ENCODE results near the gene OR2AT4. TPM values are rescaled to one million over a fixed set of nuclear protein-coding genes. Genes with fewer than 3 reads are reported as not detected.

OR2AT4 gene
- total and polyA plus RNA-seq, 3 experiments from 2014 or later: not detected

DNA sequence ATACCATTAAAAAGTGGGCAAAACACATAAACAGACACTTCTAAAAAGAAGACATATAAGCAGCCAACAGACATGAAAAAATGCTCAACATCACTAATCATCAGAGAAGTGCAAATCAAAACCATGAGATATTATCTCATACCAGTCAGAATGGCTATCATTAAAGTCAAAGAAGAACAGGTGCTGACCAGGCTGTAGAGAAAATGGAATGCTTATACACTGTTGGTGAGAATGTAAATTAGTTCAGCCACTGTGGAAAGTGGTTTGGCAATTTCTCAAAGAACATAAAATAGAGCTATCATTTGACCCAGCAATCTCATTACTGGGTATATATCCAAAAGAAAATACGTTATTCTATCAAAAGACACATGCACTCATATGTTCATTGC, 13.5 kb downstream of the OR2AT4 start:
- Histone ChIP-seq H3K9me3 (ENCODE audit: low read length) (no peaks in the 10 kb centered on the region), H3K4me3 (ENCODE audit: low read length) (no peak overlapping the region), H3K27ac (ENCODE audit: low read depth, low read length) (no peak overlapping the region), H3K36me3 (ENCODE audit: insufficient read depth, low read length) (no peaks in the 10 kb centered on the region), H3K27me3 (ENCODE audit: insufficient read depth, low read length, poor library complexity, severe bottlenecking) (peaks cover 3% of the 10 kb centered on the region), H3K4me1 (ENCODE audit: insufficient read depth, low read length) (no peaks in the 10 kb centered on the region)
- Mint-ChIP-seq H3K36me3 (peaks cover 0 to 1% (median 0%) of the 10 kb centered on the region in 3 donors), H3K4me1 (no peaks in the 10 kb centered on the region), H3K4me3 (no peak overlapping the region), H3K27me3 (peaks cover 11 to 64% of the 10 kb centered on the region in 2 donors), H3K27ac (peak overlapping the region in 1 of 8 donors; percentile 11), H3K9me3 (no peaks in the 10 kb centered on the region)
- ChIA-PET POLR2A (no interaction called here), CTCF (no interaction called here)
- DNase-seq: no peak

DNA sequence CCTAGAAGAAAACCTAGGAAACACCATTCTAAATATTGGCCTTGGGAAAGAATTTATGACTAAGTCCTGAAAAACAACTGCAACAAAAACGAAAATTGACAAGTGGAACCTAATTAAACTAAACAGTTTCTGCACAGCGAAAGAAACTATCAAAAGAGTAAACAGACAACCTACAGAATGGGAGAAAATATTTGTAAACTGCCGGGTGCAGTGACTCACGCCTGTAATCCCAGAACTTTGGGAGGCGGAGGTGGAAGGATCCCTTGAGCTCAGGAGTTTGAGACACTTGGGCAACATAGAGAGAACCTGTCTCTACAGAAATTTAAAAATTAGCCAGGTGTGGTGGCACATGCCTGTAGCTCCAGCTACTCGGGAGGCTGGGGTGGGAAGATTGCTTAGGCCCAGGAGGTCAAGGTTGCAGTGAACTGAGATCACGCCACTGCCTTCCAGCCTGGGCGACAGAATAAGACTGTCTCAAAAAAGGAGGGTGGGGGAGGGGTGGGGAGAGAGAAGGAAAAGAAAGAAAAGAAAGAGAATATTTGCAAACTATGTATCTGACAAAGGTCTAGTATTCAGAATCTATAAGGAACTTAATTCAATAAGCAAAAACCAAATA, 14.0 kb downstream of the OR2AT4 start:
- Mint-ChIP-seq H3K9me3 (no peaks in the 10 kb centered on the region), H3K4me1 (no peaks in the 10 kb centered on the region), H3K36me3 (peaks cover 0 to under 1% (median 0%) of the 10 kb centered on the region in 3 donors), H3K27me3 (peaks cover 11 to 60% of the 10 kb centered on the region in 2 donors), H3K4me3 (no peak overlapping the region), H3K27ac (peak overlapping the region in 1 of 8 donors; percentile 11)
- CTCF ChIA-PET: no interaction called here
- no peak overlapping the region for H3K27ac ChIP-seq (ENCODE audit: low read depth, low read length)
- H3K4me3 ChIP-seq (ENCODE audit: low read length): no peak overlapping the region
- H3K27me3 ChIP-seq (ENCODE audit: insufficient read depth, low read length, poor library complexity, severe bottlenecking): peaks cover 3% of the 10 kb centered on the region
- H3K36me3 ChIP-seq (ENCODE audit: insufficient read depth, low read length): no peaks in the 10 kb centered on the region
- no peaks in the 10 kb centered on the region for H3K9me3 ChIP-seq (ENCODE audit: low read length)
- no peaks in the 10 kb centered on the region for H3K4me1 ChIP-seq (ENCODE audit: insufficient read depth, low read length)
- DNase-seq: no peak
- POLR2A ChIA-PET: no interaction called here

DNA sequence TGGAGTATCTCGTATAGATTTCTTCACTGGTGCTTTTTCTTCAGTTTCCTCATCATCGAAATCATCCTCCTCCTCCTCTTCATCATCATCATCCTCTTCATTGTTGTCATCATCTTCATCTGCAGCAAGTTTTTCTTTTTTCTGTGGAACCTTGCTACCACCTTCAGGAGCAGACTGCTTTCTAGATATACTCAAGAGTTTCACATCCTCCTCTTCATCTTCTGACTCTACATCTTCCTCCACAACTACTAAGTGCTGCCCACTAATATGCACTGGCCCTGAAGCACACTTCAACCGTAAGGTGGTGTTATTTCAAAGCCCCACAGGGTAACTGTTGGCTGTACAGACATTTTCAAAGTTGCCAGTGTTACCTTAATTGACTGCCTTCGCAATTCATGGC, 17.1 kb downstream of the OR2AT4 start:
- no peak overlapping the region for H3K27ac ChIP-seq (ENCODE audit: low read depth, low read length)
- no peak overlapping the region for H3K4me3 ChIP-seq (ENCODE audit: low read length)
- Mint-ChIP-seq H3K36me3 (no peaks in the 10 kb centered on the region), H3K27ac (no peak overlapping the region), H3K4me1 (no peaks in the 10 kb centered on the region), H3K9me3 (no peaks in the 10 kb centered on the region), H3K27me3 (peaks cover 8 to 49% of the 10 kb centered on the region in 2 donors), H3K4me3 (no peak overlapping the region)
- ChIA-PET CTCF (no interaction called here), POLR2A (no interaction called here)
- no peaks in the 10 kb centered on the region for H3K9me3 ChIP-seq (ENCODE audit: low read length)
- H3K27me3 ChIP-seq (ENCODE audit: insufficient read depth, low read length, poor library complexity, severe bottlenecking): no peaks in the 10 kb centered on the region
- no peaks in the 10 kb centered on the region for H3K4me1 ChIP-seq (ENCODE audit: insufficient read depth, low read length)
- H3K36me3 ChIP-seq (ENCODE audit: insufficient read depth, low read length): no peaks in the 10 kb centered on the region
- no peak for DNase-seq

DNA sequence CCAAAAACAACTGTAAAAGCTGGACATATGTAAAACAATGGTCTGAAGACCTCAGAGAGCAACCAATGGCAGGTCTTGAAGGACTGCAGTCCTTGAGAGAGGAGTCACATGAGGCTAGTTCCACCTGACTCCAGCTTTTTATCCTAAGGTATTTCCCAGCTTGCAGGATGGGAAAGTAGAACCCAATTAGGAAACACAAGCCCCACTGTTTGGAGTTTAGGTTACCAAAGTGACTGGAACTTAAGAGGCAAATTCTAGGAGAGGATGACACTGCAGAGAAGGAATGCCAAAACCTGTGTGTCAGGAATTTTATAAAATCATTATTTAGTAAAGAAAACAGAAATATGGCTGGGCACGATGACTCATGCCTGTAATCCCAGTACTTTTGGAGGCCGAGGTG, 18.4 kb downstream of the OR2AT4 start:
- Mint-ChIP-seq H3K36me3 (no peaks in the 10 kb centered on the region), H3K4me1 (no peaks in the 10 kb centered on the region), H3K4me3 (no peak overlapping the region), H3K27ac (no peak overlapping the region), H3K9me3 (no peaks in the 10 kb centered on the region), H3K27me3 (peaks cover 9 to 40% of the 10 kb centered on the region in 2 donors)
- H3K27ac ChIP-seq (ENCODE audit: low read depth, low read length): no peak overlapping the region
- CTCF ChIA-PET: no interaction called here
- H3K27me3 ChIP-seq (ENCODE audit: insufficient read depth, low read length, poor library complexity, severe bottlenecking): no peaks in the 10 kb centered on the region
- DNase-seq: no peak
- no peaks in the 10 kb centered on the region for H3K4me1 ChIP-seq (ENCODE audit: insufficient read depth, low read length)
- H3K4me3 ChIP-seq (ENCODE audit: low read length): no peak overlapping the region
- no peaks in the 10 kb centered on the region for H3K9me3 ChIP-seq (ENCODE audit: low read length)
- no peaks in the 10 kb centered on the region for H3K36me3 ChIP-seq (ENCODE audit: insufficient read depth, low read length)
- POLR2A ChIA-PET: no interaction called here

DNA sequence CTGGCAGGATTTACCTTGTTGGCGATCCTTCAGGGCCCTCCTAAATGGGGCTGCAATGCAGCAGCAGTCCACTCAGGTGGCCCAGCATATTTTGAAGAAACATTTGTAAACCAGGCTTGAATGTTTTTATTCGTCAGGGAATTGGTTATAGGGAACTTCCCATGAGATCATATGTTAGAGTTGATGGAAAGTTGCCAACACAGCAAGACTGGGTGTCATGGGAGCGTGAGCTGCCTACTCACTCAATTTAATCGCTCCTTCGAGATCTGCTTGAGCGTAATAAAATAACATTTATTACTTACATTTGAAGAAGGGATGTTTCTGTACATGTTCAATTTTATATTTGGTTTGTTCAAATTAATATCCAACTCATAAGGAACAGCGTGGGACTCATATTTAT, 19.4 kb downstream of the OR2AT4 start:
- no peaks in the 10 kb centered on the region for H3K36me3 ChIP-seq (ENCODE audit: insufficient read depth, low read length)
- no peak overlapping the region for H3K27ac Mint-ChIP-seq
- no peaks in the 10 kb centered on the region for H3K27me3 ChIP-seq (ENCODE audit: insufficient read depth, low read length, poor library complexity, severe bottlenecking)
- H3K4me1 ChIP-seq (ENCODE audit: insufficient read depth, low read length): no peaks in the 10 kb centered on the region
- ChIA-PET CTCF (no interaction called here), POLR2A (no interaction called here)
- no peaks in the 10 kb centered on the region for H3K36me3 Mint-ChIP-seq
- no peaks in the 10 kb centered on the region for H3K9me3 Mint-ChIP-seq
- H3K9me3 ChIP-seq (ENCODE audit: low read length): no peaks in the 10 kb centered on the region
- peaks cover 8 to 39% of the 10 kb centered on the region in 2 donors for H3K27me3 Mint-ChIP-seq
- H3K4me3 Mint-ChIP-seq: no peak overlapping the region
- no peak for DNase-seq
- no peak overlapping the region for H3K4me3 ChIP-seq (ENCODE audit: low read length)
- no peaks in the 10 kb centered on the region for H3K4me1 Mint-ChIP-seq
- no peak overlapping the region for H3K27ac ChIP-seq (ENCODE audit: low read depth, low read length)

DNA sequence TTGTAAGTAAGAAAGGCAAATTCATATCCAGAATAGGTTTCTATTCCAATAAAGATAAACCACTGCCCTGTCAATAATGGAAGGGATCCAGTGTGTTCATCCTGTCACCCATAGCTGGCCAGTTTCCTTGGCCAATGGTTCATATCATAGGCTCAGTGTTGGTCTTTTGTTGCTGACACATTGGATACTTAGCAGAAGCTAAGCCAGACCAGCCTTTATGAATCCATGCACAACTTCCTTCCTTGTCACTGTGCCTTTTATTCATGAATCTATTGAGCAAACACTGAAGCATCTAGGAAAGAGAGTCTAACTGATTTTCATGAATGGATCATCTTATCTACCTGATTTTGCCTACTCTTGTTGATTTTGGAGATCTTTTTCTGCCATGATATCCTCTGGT, 20.0 kb downstream of the OR2AT4 start:
- Mint-ChIP-seq H3K4me1 (no peaks in the 10 kb centered on the region), H3K4me3 (no peak overlapping the region), H3K27ac (no peak overlapping the region), H3K36me3 (no peaks in the 10 kb centered on the region), H3K27me3 (peaks cover 4 to 36% of the 10 kb centered on the region in 2 donors), H3K9me3 (no peaks in the 10 kb centered on the region)
- POLR2A ChIA-PET: no interaction called here
- no peak overlapping the region for H3K27ac ChIP-seq (ENCODE audit: low read depth, low read length)
- H3K4me1 ChIP-seq (ENCODE audit: insufficient read depth, low read length): no peaks in the 10 kb centered on the region
- H3K9me3 ChIP-seq (ENCODE audit: low read length): no peaks in the 10 kb centered on the region
- DNase-seq: no peak
- CTCF ChIA-PET: no interaction called here
- H3K4me3 ChIP-seq (ENCODE audit: low read length): no peak overlapping the region
- no peaks in the 10 kb centered on the region for H3K27me3 ChIP-seq (ENCODE audit: insufficient read depth, low read length, poor library complexity, severe bottlenecking)
- no peaks in the 10 kb centered on the region for H3K36me3 ChIP-seq (ENCODE audit: insufficient read depth, low read length)

DNA sequence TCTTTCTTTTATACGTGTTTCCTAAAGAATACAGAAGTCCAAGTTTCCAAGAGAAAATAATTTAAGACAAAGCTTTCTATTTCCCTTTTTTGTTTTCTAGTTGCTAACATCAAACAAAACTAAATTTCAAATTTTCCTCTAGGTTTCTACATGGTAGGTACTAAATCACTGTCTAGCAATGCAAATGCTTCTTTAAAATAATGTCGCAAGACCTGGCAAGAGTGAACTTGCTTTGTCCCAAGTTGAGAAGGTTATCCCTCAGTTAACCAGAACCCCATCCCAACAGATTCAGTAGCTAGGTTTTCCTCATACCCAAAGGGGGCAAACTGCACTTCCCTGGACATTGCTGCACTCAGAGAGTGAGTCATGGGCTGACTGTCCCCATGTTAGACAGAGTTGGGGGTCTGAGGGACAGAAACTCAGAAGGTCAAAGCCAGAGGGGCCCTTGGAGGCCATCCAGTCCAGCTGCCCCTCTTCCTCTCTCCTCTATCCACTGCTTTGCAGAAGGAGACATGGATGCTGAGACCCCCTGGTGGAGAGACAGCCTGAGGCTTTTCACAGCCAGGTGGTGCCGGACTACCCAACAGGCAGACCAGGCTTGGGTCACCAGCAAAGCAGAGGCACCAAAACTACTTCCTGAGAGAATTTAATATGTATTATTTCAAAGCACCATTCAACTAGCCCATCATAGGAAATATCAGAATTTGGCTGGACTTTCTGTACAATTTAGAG, 23.1 kb downstream of the OR2AT4 start:
- Mint-ChIP-seq H3K4me3 (no peak overlapping the region), H3K27me3 (peaks cover 4 to 37% of the 10 kb centered on the region in 2 donors), H3K4me1 (no peaks in the 10 kb centered on the region), H3K27ac (no peak overlapping the region), H3K9me3 (peaks cover 0 to under 1% (median 0%) of the 10 kb centered on the region in 5 donors), H3K36me3 (no peaks in the 10 kb centered on the region)
- Histone ChIP-seq H3K36me3 (ENCODE audit: insufficient read depth, low read length) (no peaks in the 10 kb centered on the region), H3K27me3 (ENCODE audit: insufficient read depth, low read length, poor library complexity, severe bottlenecking) (no peaks in the 10 kb centered on the region), H3K4me1 (ENCODE audit: insufficient read depth, low read length) (no peaks in the 10 kb centered on the region), H3K4me3 (ENCODE audit: low read length) (no peak overlapping the region), H3K27ac (ENCODE audit: low read depth, low read length) (no peak overlapping the region), H3K9me3 (ENCODE audit: low read length) (no peaks in the 10 kb centered on the region)
- CTCF ChIA-PET: interaction anchor here (0.9 to 1.0 kb wide), 2 partner anchors 11 to 19 kb away, joined by 3 read pairs; no protein-coding TSS in a partner anchor
- no peak for DNase-seq
- POLR2A ChIA-PET: no interaction called here

DNA sequence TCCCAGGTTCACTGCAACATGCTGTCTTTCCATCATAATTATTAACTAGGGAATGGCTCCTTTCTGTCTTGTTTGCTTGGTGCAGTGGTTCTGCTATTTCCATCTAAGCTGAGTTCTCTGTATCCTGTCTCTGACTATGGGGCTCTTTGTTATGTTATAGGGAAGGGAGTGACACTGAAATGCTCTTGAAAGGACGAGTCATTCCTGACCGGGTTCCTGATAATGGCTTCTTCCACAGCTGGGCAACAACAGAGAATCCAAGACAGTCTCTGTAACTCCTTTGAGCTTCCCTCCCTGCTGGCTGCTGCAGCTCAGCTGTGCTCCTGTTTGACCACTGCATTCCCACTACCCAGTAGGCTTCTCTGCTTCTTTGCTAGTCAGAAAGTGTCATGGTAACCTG, 24.1 kb downstream of the OR2AT4 start:
- no peak overlapping the region for H3K4me3 Mint-ChIP-seq
- no peaks in the 10 kb centered on the region for H3K4me1 Mint-ChIP-seq
- Histone ChIP-seq H3K36me3 (ENCODE audit: insufficient read depth, low read length) (no peaks in the 10 kb centered on the region), H3K27me3 (ENCODE audit: insufficient read depth, low read length, poor library complexity, severe bottlenecking) (no peaks in the 10 kb centered on the region), H3K4me3 (ENCODE audit: low read length) (no peak overlapping the region), H3K27ac (ENCODE audit: low read depth, low read length) (no peak overlapping the region), H3K9me3 (ENCODE audit: low read length) (no peaks in the 10 kb centered on the region), H3K4me1 (ENCODE audit: insufficient read depth, low read length) (no peaks in the 10 kb centered on the region)
- POLR2A ChIA-PET: no interaction called here
- DNase-seq: no peak
- H3K27ac Mint-ChIP-seq: no peak overlapping the region
- H3K9me3 Mint-ChIP-seq: peaks cover 0 to 5% (median 0%) of the 10 kb centered on the region in 5 donors
- H3K27me3 Mint-ChIP-seq: peaks cover 4 to 43% of the 10 kb centered on the region in 2 donors
- CTCF ChIA-PET: interaction anchor here (1.0 kb wide), 1 partner anchor 18 kb away, joined by 3 read pairs; no protein-coding TSS in a partner anchor
- no peaks in the 10 kb centered on the region for H3K36me3 Mint-ChIP-seq
